Activated CD4-positive, CD25-positive, alpha-beta regulatory T cell treated with anti-CD3 and anti-CD28 coated beads, Interleukin-2, amount 50 U/mL, for 72 hours (primary cell): ENCODE measurements around the gene TSPAN15.

Experiments
- DNase-seq: peaks from one replicate; pipeline ENCODE4 v3.0.0; 2021

Gene TSPAN15

GRCh38 chr10:69489506-69490090 lies 38.3 kb downstream of the TSPAN15 start:
- no peak for DNase-seq

- no peak for DNase-seq
Observed at GRCh38 chr10:69490876-69491275, 39.6 kb downstream of the TSPAN15 start.

- no peak for DNase-seq
Observed at GRCh38 chr10:69491611-69492010, 40.3 kb downstream of the TSPAN15 start.

- no peak for DNase-seq
Observed at GRCh38 chr10:69492091-69492745, 41.0 kb downstream of the TSPAN15 start.

- no peak for DNase-seq
Observed at GRCh38 chr10:69492746-69493462, 41.6 kb downstream of the TSPAN15 start.

- no peak for DNase-seq
Observed at GRCh38 chr10:69494626-69495558, 43.6 kb downstream of the TSPAN15 start.

- no peak for DNase-seq
Observed at GRCh38 chr10:69495666-69496065, 44.4 kb downstream of the TSPAN15 start.

- DNase-seq: no peak
Observed at GRCh38 chr10:69496352-69497230, 45.3 kb downstream of the TSPAN15 start.

- DNase-seq: no peak
Observed at GRCh38 chr10:69497231-69497561, 45.9 kb downstream of the TSPAN15 start.

- no peak for DNase-seq
Observed at GRCh38 chr10:69497611-69498390, 46.5 kb downstream of the TSPAN15 start.

GRCh38 chr10:69498711-69499471 lies 47.6 kb downstream of the TSPAN15 start:
- DNase-seq: no peak

GRCh38 chr10:69499726-69500689 lies 48.7 kb downstream of the TSPAN15 start:
- DNase-seq: no peak

- no peak for DNase-seq
Observed at GRCh38 chr10:69500864-69501468, 49.7 kb downstream of the TSPAN15 start.

GRCh38 chr10:69501657-69502056 lies 50.4 kb downstream of the TSPAN15 start:
- no peak for DNase-seq

GRCh38 chr10:69502589-69502988 lies 51.3 kb downstream of the TSPAN15 start:
- DNase-seq: no peak

- no peak for DNase-seq
Observed at GRCh38 chr10:69503001-69503895, 52.0 kb downstream of the TSPAN15 start.

GRCh38 chr10:69503896-69504265 lies 52.6 kb downstream of the TSPAN15 start:
- DNase-seq: no peak
